ENCODE results near the gene BYSL.

DNA sequence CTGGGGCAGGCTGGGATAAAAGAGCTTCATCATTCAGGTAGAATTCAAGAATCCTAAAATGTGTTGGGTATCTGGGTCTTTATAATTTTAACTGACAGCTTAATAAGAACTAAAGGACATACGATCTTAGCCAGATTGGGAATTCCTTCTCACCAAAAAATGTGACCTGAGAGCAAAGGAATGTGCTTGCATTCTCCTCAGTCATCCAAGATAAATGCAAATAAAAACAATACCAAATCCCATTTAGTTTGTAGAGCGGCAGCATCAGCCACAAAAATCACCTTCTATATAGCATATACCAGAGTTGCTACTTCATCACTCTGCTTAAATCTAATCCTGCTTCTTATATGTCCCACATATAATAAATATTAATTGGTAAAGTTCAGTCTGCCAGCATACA is 43.1 kb upstream of the BYSL start:
- TF ChIP-seq, protein P1, sequence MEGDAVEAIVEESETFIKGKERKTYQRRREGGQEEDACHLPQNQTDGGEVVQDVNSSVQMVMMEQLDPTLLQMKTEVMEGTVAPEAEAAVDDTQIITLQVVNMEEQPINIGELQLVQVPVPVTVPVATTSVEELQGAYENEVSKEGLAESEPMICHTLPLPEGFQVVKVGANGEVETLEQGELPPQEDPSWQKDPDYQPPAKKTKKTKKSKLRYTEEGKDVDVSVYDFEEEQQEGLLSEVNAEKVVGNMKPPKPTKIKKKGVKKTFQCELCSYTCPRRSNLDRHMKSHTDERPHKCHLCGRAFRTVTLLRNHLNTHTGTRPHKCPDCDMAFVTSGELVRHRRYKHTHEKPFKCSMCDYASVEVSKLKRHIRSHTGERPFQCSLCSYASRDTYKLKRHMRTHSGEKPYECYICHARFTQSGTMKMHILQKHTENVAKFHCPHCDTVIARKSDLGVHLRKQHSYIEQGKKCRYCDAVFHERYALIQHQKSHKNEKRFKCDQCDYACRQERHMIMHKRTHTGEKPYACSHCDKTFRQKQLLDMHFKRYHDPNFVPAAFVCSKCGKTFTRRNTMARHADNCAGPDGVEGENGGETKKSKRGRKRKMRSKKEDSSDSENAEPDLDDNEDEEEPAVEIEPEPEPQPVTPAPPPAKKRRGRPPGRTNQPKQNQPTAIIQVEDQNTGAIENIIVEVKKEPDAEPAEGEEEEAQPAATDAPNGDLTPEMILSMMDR (conservative IDR thresholded peaks at IDR 0.05), result no peak
- TF ChIP-seq EZH2 (IDR thresholded peaks at IDR 0.05; ENCODE audit: low read depth), result no peak

All from PC-9 (cell line).